MV-4-11 (cell line): ENCODE measurements around the gene DNER.

Experiments used
- DNase-seq: peaks from one replicate; lab custom pipeline; 2025; lab: John Stamatoyannopoulos, UW

Gene DNER

GRCh38 chr2:229330952-229331351 is 383.4 kb downstream of the DNER start:
- peak; percentile 99 for DNase-seq

GRCh38 chr2:229319558-229319957 is 394.8 kb downstream of the DNER start:
- DNase-seq: no peak

- DNase-seq: no peak
These were observed 400.2 kb downstream of the DNER start for GRCh38 chr2:229314117-229314516.

- DNase-seq: peak; percentile 74
These were observed 400.8 kb downstream of the DNER start for GRCh38 chr2:229313591-229313990.
